K562 (cell line): ENCODE data around the gene KIRREL1. TPM values are rescaled to one million over a fixed set of nuclear protein-coding genes. Genes with fewer than 3 reads are reported as not detected.

Experiments
- ATAC-seq: fragments of 200-7000 bp; cut with Tn5 transposase; 3 replicates; pipeline ENCODE4 v1.9.1; 2020; ENCODE audit warnings: moderate library complexity
- BruUV-seq: library from RNA; stranded (reverse); fragments of 400-500 nt; replicated peaks from 2 replicates; lab custom pipeline; 2021; lab: Mats Ljungman, UMichigan
- CTCF ChIA-PET: fragments of 300-600 bp; formaldehyde crosslinking; extraction: SDS; loops from one replicate; lab custom pipeline; 2021; ENCODE audit warnings: low intra/inter-chr PET ratio; lab: Yijun Ruan, JAX
- POLR2A ChIA-PET: fragments of 300-600, 350-650 bp; sonication (Branson Sonifier 250); formaldehyde crosslinking; extraction: SDS; loops from one replicate; lab custom pipeline; 2021; ENCODE audit warnings: antibody characterized with exemption, inconsistent platforms; lab: Yijun Ruan, JAX
- DNase-seq, 4 experiments: peaks; one replicate each; pipeline versions ENCODE4 v3.0.0 to v3.0.0-alpha.2; 2011 to 2018; ENCODE audit warnings: low spot score in 3 of 4, mixed read lengths in 3 of 4; ENCODE audit errors: extremely low read depth in 1 of 4
- FAIRE-seq: peaks from 2 replicates; lab custom pipeline; 2011; peaks lifted over from hg19 to GRCh38; lab: Jason Lieb, UNC
- H2AFZ ChIP-seq: 2 replicates; pipeline ENCODE4 v1.6.0; 2011; ENCODE audit warnings: low read depth, low read length, control low read depth, inconsistent platforms
- H3K27ac ChIP-seq: fragments of 200-600 bp; 3 replicates; pipeline ENCODE4 v1.8.0; 2011; ENCODE audit warnings: low read depth, mild to moderate bottlenecking, control low read depth, inconsistent platforms, low read length, moderate library complexity, mixed read lengths; ENCODE audit errors: extremely low read depth
- H3K27me3 ChIP-seq, 2 experiments: fragments of 300-600 bp in 1 of 2; 2 replicates in 1 of 2; 3 replicates in 1 of 2; pipeline versions ENCODE4 v1.6.0 to v1.8.0; 2011; ENCODE audit warnings: inconsistent platforms in 2 of 2, low read length in 2 of 2, mild to moderate bottlenecking in 1 of 2, mixed read lengths in 1 of 2, moderate library complexity in 1 of 2; ENCODE audit not compliant: control insufficient read depth in 2 of 2, insufficient read depth in 2 of 2
- H3K36me3 ChIP-seq: fragments of 300-600 bp; 3 replicates; pipeline ENCODE4 v1.8.0; 2011; ENCODE audit warnings: mild to moderate bottlenecking, low read length, inconsistent platforms; ENCODE audit not compliant: control insufficient read depth, insufficient read depth
- H3K4me1 ChIP-seq, 2 experiments: fragments of 200-600 bp in 1 of 2; replicated peaks in 1 of 2; 2 replicates in 1 of 2; 3 replicates in 1 of 2; pipeline versions ENCODE4 v1.5.1 to v1.8.0; 2011; ENCODE audit warnings: inconsistent platforms in 2 of 2, low read length in 2 of 2, mild to moderate bottlenecking in 1 of 2, mixed read lengths in 1 of 2, moderate library complexity in 1 of 2; ENCODE audit not compliant: control insufficient read depth in 2 of 2, insufficient read depth in 2 of 2
- H3K4me2 ChIP-seq: 2 replicates; pipeline ENCODE4 v1.6.1; 2011; ENCODE audit warnings: low read length, control low read depth, inconsistent platforms, mixed read lengths; ENCODE audit not compliant: insufficient read depth
- H3K4me3 ChIP-seq: fragments of 200-600 bp; sonication (generic), shearing (Covaris generic); 2 replicates; pipeline ENCODE4 v1.5.1; 2016; ENCODE audit warnings: control low read depth, inconsistent platforms
- H3K79me2 ChIP-seq: fragments of 200-600 bp; 3 replicates; pipeline ENCODE4 v1.8.0; 2011; ENCODE audit warnings: low read length, inconsistent platforms; ENCODE audit not compliant: control insufficient read depth, insufficient read depth
- H3K9ac ChIP-seq, 2 experiments: 2 replicates each; pipeline versions ENCODE4 v1.6.0 to v1.6.1; 2011; ENCODE audit warnings: low read depth in 2 of 2, low read length in 2 of 2, control low read depth in 1 of 2, inconsistent platforms in 1 of 2, mild to moderate bottlenecking in 1 of 2, mixed read lengths in 1 of 2; ENCODE audit not compliant: insufficient read depth in 1 of 2
- H3K9me1 ChIP-seq: one replicate; pipeline ENCODE4 v1.6.0; 2011; ENCODE audit warnings: inconsistent platforms, mild to moderate bottlenecking, low read length, moderate library complexity; ENCODE audit not compliant: control insufficient read depth, insufficient read depth
- H3K9me3 ChIP-seq: replicated peaks from 2 replicates; pipeline ENCODE4 v1.5.1; 2011; ENCODE audit warnings: low read depth, low read length, inconsistent platforms; ENCODE audit not compliant: control insufficient read depth, insufficient read depth
- H4K20me1 ChIP-seq: replicated peaks from 2 replicates; pipeline ENCODE4 v1.6.1; 2011; ENCODE audit warnings: low read length, inconsistent platforms, mixed read lengths; ENCODE audit not compliant: control insufficient read depth, insufficient read depth
- CCNT2 ChIP-seq: IDR thresholded peaks from 2 replicates; pipeline ENCODE4 v1.6.1; 2011; ENCODE audit warnings: borderline replicate concordance, low read depth, mild to moderate bottlenecking, moderate library complexity, mixed read lengths, low read length; ENCODE audit not compliant: insufficient read length; ENCODE audit errors: extremely low read depth
- CHD1 ChIP-seq: fragments of 200-600 bp; sonication (generic); IDR thresholded peaks from one replicate; pipeline ENCODE4 v1.6.1; 2012; ENCODE audit warnings: mild to moderate bottlenecking, moderate library complexity, low read length, inconsistent platforms
- NFATC3 ChIP-seq: fragments of 450-650 bp; IDR thresholded peaks from 2 replicates; pipeline ENCODE4 v1.6.1; 2017; ENCODE audit warnings: mild to moderate bottlenecking
- RREB1 ChIP-seq: fragments of 250-450 bp; sonication (Bioruptor Pico); IDR thresholded peaks from 2 replicates; pipeline ENCODE4 v1.4.0; 2020
- SMC3 ChIP-seq: conservative IDR thresholded peaks from 2 replicates; pipeline ENCODE4 v1.6.1; 2011; ENCODE audit warnings: low read depth, low read length, improper control_type of control experiment; ENCODE audit not compliant: insufficient read depth
- TCF15 ChIP-seq: fragments of 250-450 bp; sonication (Bioruptor Pico); IDR thresholded peaks from 2 replicates; pipeline ENCODE4 v1.8.0; 2022; ENCODE audit warnings: moderate library complexity, mild to moderate bottlenecking, inconsistent platforms
- ZKSCAN1 ChIP-seq: fragments of 150-350 bp; IDR thresholded peaks from 2 replicates; pipeline ENCODE4 v1.6.1; 2016; ENCODE audit warnings: low read depth, low read length
- ZNF589 ChIP-seq: fragments of 200-800 bp; sonication (Bioruptor generic); IDR thresholded peaks from 2 replicates; pipeline ENCODE4 v1.6.1; 2016; ENCODE audit warnings: low read depth, missing genetic modification characterization, missing compliant biosample characterization
- ZSCAN32 ChIP-seq: fragments of 450-650 bp; formaldehyde crosslinking; IDR thresholded peaks from 2 replicates; pipeline ENCODE4 v1.4.0; 2020; ENCODE audit warnings: mild to moderate bottlenecking, moderate library complexity
- WGBS: fragments of 100-300 bp; shearing (Covaris generic); methylation state at CpG from one replicate; pipeline ENCODE4 v1.1.6; 2016; ENCODE audit warnings: low coverage, mixed read lengths; ENCODE audit not compliant: insufficient coverage; ENCODE audit errors: missing lambda C conversion rate; 5-methylcytosine and 5-hydroxymethylcytosine counted together
- in situ Hi-C: fragments of 300-500 bp; cut with MboI; formaldehyde crosslinking; loops from 4 replicates; pipeline ENCODE4 v1.15.0; 2018; ENCODE audit warnings: inconsistent platforms, mixed read lengths
- intact Hi-C: fragments of 100-400 bp; cut with micrococcal nuclease; formaldehyde crosslinking; loops from 2 replicates; pipeline ENCODE4 v1.14.2; 2022
- polyA plus RNA-seq, 8 experiments: library from polyadenylated mRNA; depleted of rRNA in 4 of 8; stranded (reverse) in 5 of 8; unstranded in 3 of 8; fragments of >200 nt; fragmentation: Nextera tagmentation in 2 of 8; fragmentation: Illumina TruSeq in 1 of 8; extraction: Ambion mirVana in 2 of 8; extraction: Trizol in 1 of 8; gene quantifications; 2 replicates each; pipeline versions ENCODE4 v1.2.1 to v1.2.3, GENCODE V29; 2011 to 2014; ENCODE audit warnings: inconsistent platforms in 1 of 8, missing spikeins in 1 of 8
- total RNA-seq, 7 experiments: library from RNA; depleted of rRNA in 6 of 7; stranded (reverse); fragments of >200 nt in 6 of 7; fragmentation: Illumina TruSeq in 2 of 7; extraction: Trizol in 2 of 7; gene quantifications; 2 replicates each; pipeline versions ENCODE4 v1.2.1 to v1.2.3, GENCODE V29; 2011 to 2021; ENCODE audit warnings: low replicate concordance in 1 of 7

KIRREL1 gene
- total and polyA plus RNA-seq, 9 of the 15 experiments (the other 6 are each of a cell fraction or from before 2014, with no cell fraction given), result under 0.01 to 0.22 (median 0.03) TPM; not detected in 3

GRCh38 chr1:158121604-158122254, 128.3 kb downstream of the KIRREL1 start:
- FAIRE-seq (peak; percentile 84), DNase-seq (peak; percentile 41 to 45 (median 42)), ATAC-seq (peak; percentile 75)
- no peak overlapping the region for H3K9ac ChIP-seq
- intact Hi-C loops (loop anchor here (1.0 kb wide), 1 partner anchor 129 kb away; no protein-coding TSS in a partner anchor), in situ Hi-C loops (loop anchor here (5.0 to 10.0 kb wide), 2 partner anchors 159 to 947 kb away; no protein-coding TSS in a partner anchor)
- H3K27ac ChIP-seq, result no peak overlapping the region
- H3K4me2 ChIP-seq, result no peak overlapping the region
- ChIA-PET POLR2A (no interaction called here), CTCF (interaction anchor here (0.6 to 1.4 kb wide), 5 partner anchors 130 to 286 kb away, joined by 3 to 6 read pairs (median 4); no protein-coding TSS in a partner anchor)
- 0% methylated on average over 5 of the region's 5 CpGs for WGBS
- no peaks in the 10 kb centered on the region for H3K9me1 ChIP-seq
- H3K4me3 ChIP-seq, result no peak overlapping the region
- H3K79me2 ChIP-seq, result no peaks in the 10 kb centered on the region
- H3K9me3 ChIP-seq, result no peaks in the 10 kb centered on the region
- BruUV-seq, result no TSS peak
- H3K27me3 ChIP-seq, result peaks cover 0 to 15% of the 10 kb centered on the region in 2 experiments; a peak in 1 of 5 replicates
- H2AFZ ChIP-seq, result no peak overlapping the region
- H4K20me1 ChIP-seq, result no peaks in the 10 kb centered on the region
- H3K36me3 ChIP-seq, result no peaks in the 10 kb centered on the region
- H3K4me1 ChIP-seq, result peaks cover 0 to 2% of the 10 kb centered on the region in 2 experiments; a peak in 2 of 5 replicates
- TF ChIP-seq CCNT2 (no peak), CHD1 (no peak), ZSCAN32 (CRISPR knock-in tag) (no peak), ZNF589 (CRISPR knock-in tag) (no peak), TCF15 (CRISPR knock-in tag) (no peak), ZKSCAN1 (no peak), SMC3 (peak; percentile 63), NFATC3 (no peak), RREB1 (no peak)
